ENCODE data around the gene FUT1.

DNA sequence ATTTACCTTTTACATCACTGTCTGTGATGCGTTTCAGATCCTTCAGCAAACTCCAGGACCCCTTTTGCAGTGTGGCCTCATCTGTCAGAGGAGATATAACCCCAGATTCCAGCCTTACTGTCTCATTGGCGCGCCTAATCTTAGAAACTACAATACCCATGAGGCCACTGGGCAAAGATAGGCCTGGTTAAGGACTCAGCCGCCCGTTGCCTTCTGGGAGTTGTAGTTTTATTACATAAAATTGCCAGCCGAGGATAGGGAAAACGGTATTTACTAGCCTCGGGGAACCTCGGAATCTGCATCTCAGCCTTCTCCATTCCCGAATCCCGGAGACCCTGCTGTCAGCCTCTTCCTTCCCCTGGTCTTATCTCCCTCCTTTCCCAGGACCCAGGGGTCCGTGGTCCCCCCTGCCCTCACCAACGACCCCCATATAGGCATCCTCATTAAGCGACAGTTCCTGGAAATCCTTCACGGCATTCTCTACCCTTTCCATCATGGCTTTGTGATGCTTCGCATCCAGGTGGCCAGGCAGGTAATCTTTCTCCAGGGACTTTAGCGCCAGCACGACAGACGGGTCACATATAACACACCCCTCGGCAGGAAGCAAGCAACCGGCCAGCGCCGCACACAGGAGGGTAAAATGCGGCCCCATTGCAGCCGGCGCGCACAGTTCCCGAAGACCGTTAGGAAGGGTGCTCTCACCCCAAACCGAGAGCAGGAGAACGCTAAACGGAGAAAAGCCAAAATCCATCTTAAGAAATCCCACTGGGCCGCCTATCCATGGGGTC is 7.0 kb downstream of the FUT1 start:
- TF ChIP-seq, protein P1, sequence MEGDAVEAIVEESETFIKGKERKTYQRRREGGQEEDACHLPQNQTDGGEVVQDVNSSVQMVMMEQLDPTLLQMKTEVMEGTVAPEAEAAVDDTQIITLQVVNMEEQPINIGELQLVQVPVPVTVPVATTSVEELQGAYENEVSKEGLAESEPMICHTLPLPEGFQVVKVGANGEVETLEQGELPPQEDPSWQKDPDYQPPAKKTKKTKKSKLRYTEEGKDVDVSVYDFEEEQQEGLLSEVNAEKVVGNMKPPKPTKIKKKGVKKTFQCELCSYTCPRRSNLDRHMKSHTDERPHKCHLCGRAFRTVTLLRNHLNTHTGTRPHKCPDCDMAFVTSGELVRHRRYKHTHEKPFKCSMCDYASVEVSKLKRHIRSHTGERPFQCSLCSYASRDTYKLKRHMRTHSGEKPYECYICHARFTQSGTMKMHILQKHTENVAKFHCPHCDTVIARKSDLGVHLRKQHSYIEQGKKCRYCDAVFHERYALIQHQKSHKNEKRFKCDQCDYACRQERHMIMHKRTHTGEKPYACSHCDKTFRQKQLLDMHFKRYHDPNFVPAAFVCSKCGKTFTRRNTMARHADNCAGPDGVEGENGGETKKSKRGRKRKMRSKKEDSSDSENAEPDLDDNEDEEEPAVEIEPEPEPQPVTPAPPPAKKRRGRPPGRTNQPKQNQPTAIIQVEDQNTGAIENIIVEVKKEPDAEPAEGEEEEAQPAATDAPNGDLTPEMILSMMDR (conservative IDR thresholded peaks at IDR 0.05 in 1 of 2, IDR thresholded peaks at IDR 0.05 in 1 of 2; ENCODE audit: extremely low read depth in 1 of 2, insufficient read depth in 1 of 2, low read depth in 1 of 2, low read length in 2 of 2) = no peak
- no peak for TF ChIP-seq EZH2 (IDR thresholded peaks at IDR 0.05; ENCODE audit: borderline replicate concordance, low read length)
